ENCODE data around the gene ZNF423.

ZNF423 gene

DNA sequence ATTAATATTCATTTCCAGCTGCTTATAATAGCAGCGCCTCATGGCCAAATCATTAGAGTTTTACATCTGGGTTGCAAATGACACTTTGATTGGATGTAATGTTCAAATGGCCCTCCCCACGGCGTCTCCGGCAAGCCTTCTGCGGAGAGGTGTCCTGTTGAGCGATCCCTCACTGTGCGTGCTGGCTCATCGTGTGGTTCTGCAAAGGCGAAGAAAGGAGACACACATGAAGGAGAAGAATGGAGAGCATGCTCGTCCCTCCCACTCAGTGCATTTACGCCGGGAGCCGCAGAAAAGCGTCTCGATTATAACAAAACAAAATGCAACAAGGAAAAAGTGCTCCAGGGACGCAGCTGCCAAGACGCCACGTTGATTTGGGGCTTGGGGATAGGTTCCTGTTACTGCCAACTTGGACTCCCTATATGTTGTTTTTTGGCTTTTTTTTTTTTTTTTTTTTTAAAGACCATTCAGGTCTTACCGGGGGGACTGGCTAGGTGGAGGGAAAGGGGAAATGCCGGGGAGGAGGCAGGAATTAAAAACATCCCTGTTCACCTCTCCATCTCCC, 364.7 kb downstream of the ZNF423 start:
- no peak for DNase-seq (ENCODE audit: low read depth)

GRCh38 chr16:49490321-49490705, 365.6 kb downstream of the ZNF423 start:
- DNase-seq (ENCODE audit: low read depth) = no peak

DNA sequence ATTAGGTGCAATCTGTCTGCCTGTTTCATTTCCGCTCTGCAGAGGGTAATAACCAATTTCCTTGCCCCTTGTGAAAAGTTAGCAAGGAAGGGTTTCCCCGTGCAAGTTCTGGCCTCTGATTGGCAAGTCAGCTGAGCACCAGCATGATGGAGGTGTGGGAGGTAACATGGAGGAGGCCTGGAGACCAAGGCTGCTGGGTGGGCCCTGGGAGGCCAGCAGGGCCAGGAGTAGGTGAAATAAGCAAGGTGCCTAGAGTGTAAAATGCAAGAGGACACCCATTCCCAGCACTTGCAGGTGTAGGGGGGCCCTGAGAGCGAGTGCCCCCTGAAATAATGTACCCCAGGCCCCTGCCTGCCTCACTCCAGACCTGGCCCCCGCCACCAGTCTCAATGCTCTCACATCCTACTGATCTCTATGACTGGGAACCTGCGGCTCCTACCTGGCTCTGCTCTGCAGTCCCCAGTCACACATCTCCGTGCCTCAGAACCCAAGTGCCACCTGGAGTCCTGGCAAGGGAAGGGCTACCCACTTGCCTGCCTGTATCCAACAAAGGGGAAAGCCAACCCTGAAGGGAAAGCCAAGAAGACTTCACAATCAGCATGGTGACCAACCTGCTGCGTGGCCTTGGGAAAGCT, 366.1 kb downstream of the ZNF423 start:
- DNase-seq (ENCODE audit: low read depth) = no peak

- DNase-seq (ENCODE audit: low read depth) = no peak
Measured at GRCh38 chr16:49488740-49489525, 367.0 kb downstream of the ZNF423 start.

DNA sequence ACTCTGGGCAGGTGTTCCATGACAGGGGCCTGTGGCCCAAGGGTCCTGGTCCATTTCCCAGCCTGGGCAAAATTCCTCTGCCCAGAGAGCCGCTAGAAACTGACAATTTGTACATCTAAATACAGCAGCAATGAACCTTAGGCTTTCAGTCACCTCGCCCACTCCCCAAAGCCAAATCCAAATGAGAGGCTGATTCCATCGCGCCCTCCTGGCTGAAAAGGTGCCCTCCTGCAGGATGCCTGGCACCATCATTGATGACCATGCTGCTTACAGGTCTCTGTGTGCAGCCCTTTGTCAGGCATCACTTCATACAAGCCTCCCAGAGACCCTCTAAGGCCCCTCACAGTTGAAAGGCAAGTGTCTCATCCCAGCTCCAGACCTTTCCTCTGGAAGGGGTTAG, 367.6 kb downstream of the ZNF423 start:
- DNase-seq (ENCODE audit: low read depth) = no peak

DNA sequence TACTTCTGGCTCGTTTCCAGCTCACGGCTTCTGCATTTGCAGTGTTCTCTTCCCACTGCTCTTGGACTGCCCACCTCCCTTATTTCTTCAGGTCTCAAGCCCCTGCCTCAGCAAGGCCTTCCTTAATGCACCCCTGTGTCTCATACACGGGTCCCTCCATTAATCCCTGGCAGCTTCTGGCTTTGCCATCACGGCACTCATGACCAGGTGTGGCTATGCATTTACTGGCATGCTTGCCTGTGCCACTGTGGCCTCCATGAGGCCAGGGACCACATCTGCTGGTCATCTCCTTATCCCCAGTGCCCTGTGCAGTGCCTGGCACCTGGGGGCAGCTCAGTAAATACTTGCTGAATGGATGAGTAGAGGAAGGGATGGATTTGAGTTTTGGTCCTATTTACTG, 368.2 kb downstream of the ZNF423 start:
- no peak for DNase-seq (ENCODE audit: low read depth)

- no peak for DNase-seq (ENCODE audit: low read depth)
Measured at GRCh38 chr16:49486400-49486799, 369.5 kb downstream of the ZNF423 start.

DNA sequence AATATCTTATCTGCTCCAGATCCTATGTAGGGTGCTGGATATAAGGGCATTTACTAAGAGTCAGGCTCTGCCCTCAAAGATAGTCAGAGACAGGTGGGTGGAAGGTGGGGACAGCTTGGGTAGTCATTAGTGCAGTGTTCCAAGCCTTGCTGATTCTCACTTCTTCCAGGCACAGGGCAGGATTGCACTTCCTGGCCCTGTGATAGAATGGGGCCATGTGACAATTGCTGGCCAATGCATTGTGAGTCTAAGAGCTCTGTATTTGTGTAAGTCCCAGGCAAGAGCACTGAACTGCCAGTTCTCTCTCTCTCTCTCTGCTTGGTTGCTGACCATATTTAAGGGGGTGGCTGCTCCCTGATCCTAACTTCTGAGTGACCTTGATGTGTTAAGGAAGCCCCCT, 370.2 kb downstream of the ZNF423 start:
- no peak for DNase-seq (ENCODE audit: low read depth)

- no peak for DNase-seq (ENCODE audit: low read depth)
Measured at GRCh38 chr16:49484936-49485335, 371.0 kb downstream of the ZNF423 start.

GRCh38 chr16:49484451-49484849, 371.5 kb downstream of the ZNF423 start:
- DNase-seq (ENCODE audit: low read depth) = no peak

DNA sequence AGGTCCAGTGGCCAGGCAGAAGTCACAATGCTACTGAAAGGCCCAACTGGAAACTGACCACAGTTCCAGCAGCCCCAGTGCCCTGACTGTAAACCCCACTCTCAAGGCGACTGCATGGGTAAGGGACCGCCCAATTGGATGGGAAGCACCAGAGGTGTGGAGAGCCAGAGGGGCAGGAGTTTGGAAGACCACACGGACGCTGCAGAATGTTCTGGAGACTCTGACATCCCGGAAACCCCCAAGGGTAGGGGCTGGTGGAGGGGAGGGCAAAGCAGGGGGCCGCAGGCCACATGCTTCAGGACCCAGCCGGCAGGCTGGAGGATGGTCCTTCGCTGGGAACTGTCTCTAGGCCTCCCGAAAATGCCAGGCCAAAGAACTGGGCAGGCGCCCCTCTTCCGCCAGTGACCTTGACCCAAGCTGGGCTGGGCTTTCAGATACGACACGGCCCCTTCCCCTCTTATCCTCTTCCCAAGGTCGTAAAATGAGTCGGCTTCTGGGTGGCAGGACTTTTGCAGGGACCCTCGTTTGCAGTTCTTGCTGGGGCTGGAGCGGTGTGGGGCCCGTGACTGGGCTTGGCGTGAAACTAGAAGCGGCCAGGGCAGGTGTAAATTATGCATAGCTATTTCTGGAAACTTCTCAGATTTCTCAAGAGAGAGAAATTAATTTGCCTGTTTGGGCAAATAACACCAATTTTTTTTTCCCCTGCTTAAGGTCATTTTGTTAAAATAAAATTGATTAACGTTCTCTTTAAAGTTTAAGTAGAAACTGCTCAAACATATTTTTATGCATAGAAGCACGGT, 372.1 kb downstream of the ZNF423 start:
- no peak for DNase-seq (ENCODE audit: low read depth)

GRCh38 chr16:49483251-49483650, 372.7 kb downstream of the ZNF423 start:
- DNase-seq (ENCODE audit: low read depth) = no peak

DNA sequence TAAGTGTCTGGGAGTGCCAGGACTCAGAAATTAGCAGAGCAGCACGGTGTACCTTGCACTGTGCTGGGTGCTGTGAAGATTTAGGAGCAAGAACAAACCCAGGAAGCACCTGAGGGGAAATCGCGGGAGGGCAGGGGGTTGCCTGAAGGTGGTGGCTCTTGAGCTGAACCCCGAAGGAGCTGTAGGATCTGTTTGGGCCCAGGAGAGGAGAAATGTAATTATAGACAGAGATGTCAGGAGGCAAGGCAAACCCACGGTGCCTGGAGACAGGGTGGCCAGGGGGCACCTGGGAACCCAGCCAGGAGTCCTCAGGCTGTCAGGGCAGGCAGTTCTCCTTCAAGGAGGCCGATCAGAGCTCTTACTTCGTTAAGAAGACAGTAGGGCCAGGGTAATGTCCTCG, 373.2 kb downstream of the ZNF423 start:
- no peak for DNase-seq (ENCODE audit: low read depth)

DNA sequence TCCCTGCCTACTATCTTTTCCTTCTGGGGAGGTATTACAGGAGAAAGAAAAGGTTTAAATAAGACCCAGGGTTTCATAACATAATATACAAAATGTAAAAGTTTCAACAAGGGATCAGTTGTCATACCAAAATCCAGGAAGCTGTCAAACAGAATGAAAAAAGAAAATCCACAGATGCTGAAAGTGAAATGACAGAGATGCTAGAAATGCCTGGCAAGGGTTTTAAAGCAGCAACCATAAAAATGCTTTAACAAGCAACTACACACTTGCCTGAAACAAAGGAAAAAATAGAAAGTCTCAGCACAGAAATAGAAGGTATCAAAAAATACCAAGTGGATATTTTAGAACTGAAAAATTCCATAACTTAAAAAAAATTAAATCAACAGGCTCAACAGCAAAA, 377.3 kb downstream of the ZNF423 start:
- no peak for DNase-seq (ENCODE audit: low read depth)

DNA sequence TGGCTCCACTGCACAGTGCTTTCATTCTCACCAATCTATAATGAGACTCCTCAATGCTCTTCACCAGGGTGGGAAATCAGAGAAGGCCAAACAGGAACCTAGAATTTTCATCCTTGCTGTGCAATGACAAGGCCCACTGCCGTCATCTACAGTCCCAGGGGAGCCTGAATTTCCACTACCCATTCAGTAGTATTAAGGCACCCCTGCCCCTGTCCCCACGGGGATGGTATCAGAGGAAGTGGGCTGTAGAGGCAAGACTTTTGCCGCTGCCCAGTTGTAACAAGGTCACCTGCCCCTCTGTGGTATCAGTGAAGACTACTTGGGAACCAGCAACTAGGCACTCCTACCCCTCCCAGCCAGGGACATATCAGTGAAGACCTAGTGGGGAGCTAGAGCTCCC, 377.8 kb downstream of the ZNF423 start:
- DNase-seq (ENCODE audit: low read depth) = no peak

DNA sequence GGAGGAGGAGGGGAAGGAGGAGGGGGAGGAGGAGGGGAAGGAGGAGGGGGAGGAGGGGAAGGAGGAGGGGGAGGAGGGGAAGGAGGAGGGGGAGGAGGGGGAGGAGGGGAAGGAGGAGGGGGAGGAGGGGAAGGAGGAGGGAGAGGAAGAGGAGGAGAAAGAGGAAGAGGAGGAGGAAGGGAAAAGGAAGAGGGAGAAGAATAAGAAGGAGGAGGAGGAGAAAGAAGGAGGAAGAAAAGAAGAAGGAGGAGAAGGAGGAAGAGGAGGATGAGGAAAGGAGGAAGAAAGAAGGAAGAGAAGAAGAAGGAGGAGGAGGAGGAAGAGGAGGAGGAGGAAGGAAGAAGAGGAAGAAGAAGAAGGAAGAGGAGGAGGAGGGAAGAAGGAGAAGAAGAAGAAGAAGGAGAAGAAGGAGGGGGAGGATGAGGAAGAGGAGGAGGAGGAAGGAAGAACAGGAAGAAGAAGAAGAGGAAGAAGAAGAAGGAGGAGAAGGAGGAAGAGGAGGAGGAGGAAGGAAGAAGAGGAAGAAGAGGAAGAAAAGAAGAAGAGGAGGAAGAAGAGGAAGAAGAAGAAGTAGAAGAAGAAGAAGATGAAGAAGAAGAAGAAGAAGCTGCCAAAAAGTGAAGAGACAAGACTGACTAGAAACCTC, 378.5 kb downstream of the ZNF423 start:
- DNase-seq (ENCODE audit: low read depth) = no peak

DNA sequence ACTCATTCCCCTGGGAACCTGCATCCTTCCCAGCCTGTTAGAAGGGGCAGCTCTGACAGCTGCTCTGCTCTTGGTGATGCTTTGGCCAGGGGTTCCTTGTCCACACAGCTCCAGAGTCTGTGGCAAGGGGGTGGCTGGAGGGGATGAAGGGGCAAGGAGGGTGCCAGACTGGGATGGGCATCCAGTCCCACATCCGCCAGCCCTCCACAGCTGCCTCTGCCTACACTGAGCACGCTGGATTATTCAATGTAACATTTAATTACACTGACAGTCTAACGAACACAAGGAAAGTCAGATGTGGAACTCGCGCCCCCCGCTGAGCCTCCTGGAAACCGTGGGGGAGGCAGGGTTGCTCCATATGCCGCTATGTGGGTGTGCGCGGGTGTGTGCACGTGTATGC, 381.2 kb downstream of the ZNF423 start:
- DNase-seq (ENCODE audit: low read depth) = no peak

DNA sequence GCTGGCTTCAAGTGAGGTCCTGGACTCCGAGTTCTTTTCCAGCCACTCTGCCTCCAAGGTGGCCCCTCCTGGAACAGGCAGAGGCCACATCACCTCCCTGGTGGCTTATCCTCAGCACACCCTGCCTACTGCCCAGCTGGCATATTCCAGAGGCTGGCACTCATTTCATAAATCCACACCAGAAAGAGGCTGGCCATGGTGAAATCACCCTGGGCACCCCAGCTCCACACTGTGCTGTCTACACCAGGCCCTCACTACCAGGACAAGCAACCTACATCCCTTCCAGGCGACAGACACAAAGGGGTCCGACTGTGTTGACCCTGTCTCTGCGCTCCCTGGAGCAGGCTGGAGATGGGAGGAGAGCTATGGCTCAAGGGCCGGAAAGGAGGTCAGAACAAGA, 382.1 kb downstream of the ZNF423 start:
- DNase-seq (ENCODE audit: low read depth) = no peak

- no peak for DNase-seq (ENCODE audit: low read depth)
Measured at GRCh38 chr16:49473131-49473530, 382.8 kb downstream of the ZNF423 start.

- DNase-seq (ENCODE audit: low read depth) = no peak
Measured at GRCh38 chr16:49472598-49472997, 383.3 kb downstream of the ZNF423 start.

- DNase-seq (ENCODE audit: low read depth) = no peak
Measured at GRCh38 chr16:49471038-49471727, 384.7 kb downstream of the ZNF423 start.
